GM19099 (cell line): ENCODE data around the gene GULP1.

Source experiments
- POLR2A ChIP-seq: IDR thresholded peaks from 3 replicates; pipeline ENCODE4 v1.6.1; 2011; ENCODE audit warnings: low read depth; ENCODE audit not compliant: insufficient read length; ENCODE audit errors: extremely low read depth

Gene GULP1

DNA sequence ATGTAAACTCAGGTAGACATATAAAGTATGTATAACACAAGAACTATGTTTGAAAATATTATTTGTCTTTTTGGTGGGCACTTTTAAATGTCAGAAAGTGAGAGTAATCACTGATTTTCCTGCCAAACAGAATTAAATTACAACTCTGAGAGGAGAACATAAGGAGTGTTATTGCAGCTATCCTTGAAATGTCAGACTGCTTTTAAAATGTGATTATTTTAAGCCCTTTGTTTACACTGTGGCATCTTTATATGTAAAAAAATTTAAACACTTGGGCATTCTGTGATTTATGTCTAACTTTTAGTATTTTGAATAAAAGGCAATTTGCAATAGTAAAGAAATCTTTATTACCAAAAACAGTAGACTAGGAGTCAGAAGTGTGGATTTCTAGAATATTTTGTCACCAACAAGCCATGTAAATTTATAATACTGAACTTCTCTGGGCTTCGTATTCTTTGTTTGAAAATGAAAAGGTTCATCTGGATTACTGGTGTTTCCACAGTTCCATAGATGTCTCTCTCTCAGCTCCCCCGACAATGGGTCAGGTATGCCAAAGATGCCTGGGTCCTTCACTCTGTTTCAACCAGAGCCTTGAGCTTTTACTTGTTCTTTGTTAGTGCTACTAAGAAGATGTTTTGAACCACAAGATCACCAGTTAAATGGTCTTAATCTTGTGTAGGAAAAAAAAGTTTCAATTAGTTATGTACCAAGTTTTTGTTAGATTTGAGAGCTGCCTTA lies 38.8 kb downstream of the GULP1 start:
- TF ChIP-seq POLR2A: no peak

DNA sequence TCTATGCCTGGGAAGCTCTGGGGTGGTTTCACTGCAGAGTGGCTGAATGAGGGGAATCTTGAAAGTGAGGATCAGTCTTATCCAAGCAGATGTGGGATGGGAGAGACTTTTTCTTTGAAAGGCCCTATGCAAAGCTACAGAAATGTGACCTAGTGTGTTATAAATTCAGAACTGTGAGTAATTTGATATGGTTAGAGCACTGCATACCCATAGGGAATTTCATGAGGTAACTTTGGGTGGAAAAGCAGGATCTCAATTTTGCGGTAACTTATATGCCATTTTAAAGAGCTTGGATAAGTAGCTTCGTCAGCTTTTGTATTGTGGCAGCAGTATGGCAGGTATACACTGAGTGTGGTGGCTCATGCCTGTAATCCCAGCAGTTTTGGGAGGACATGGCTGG lies 40.9 kb downstream of the GULP1 start:
- TF ChIP-seq POLR2A: no peak

DNA sequence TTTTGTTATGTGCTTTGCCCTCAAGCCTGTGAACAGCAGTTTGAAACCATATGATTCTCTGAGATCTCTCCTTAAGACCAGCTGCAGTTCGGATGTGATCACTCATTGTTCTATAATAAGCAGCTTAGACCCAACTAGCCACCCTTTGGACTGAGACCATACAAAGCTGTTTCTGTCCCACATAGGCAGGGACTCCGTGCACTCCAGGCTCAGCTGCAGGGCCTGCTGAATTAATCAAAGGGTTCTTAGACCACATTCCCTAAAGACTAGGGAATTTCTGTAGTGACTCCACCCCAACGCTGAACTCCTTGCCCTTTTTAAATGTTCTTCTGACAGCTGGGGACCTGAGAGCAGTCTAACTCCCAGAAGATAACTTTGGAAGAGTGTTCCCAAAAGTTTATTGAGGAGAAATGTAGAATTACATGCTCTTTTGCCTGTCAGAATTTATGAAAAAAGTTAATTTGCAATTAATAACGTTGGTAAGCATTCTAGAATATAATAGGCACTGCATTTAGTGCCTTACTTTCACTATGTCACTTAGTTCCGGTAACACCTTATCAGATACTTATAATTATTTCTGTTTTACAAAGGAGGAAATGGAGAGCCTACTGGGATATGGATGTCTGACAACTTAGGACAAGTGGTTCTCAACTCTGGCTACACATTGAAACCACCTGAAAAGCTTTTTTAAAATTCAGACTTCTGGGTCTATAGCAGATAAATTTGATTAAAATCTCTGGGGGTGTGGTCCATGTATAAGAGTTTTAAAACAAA lies 42.3 kb downstream of the GULP1 start:
- TF ChIP-seq POLR2A: no peak

DNA sequence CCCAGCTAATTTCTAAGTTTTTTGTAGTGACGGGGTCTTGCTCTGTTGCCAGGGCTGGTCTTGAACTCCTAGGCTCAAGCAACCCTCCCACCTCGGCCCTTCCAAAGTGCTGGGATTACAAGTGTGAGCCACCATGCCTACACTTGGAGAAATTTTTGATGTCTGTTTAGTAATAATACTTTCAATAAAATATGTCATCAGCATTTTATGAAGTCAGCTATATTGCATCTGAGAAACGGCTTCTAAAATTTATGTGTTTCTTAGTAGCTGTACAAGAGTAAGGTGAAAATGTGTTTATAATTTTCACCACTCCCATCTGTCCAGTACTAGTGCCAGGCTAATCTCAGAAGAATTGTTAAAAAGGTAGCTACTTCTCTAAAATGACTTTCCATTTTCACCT lies 46.8 kb downstream of the GULP1 start:
- no peak for TF ChIP-seq POLR2A

DNA sequence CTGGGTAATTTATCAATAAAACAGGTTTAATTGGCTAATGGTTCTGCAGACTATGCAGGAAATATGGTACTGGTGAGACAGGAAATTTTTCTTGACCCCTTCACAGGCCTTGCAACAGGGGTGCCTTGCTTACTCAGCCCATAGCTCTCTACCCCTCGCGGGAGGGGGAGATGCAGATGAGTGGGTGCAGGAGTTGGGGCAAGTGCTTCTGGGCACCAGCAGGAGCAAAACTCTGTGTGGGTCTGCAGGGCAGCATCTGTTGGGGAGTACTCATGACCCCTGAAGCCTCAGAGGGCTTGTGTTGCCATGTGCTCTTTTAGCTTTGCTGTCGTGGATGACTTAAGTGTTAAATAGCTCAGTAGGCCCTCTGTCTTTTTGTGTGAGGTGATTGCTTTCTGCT lies 48.6 kb downstream of the GULP1 start:
- no peak for TF ChIP-seq POLR2A

DNA sequence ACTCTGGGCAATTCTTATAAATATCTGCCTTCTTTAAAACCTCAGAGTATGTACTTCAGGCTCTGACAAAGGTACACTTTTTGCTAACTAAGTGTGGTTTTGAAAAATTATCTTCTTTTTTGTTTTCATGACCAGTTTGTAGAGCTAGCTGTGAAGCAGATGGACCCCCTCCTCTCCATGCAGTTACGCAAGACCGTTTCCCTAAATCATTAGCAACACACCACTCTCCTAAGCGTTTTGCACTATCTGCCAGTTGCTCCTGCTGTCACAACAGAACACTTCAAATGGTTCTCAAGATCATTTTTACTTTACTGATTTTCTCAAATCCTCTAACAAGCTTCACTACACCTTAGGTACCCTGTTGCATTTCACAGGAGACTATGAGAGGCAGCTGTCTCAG lies 53.3 kb downstream of the GULP1 start:
- TF ChIP-seq POLR2A: no peak

DNA sequence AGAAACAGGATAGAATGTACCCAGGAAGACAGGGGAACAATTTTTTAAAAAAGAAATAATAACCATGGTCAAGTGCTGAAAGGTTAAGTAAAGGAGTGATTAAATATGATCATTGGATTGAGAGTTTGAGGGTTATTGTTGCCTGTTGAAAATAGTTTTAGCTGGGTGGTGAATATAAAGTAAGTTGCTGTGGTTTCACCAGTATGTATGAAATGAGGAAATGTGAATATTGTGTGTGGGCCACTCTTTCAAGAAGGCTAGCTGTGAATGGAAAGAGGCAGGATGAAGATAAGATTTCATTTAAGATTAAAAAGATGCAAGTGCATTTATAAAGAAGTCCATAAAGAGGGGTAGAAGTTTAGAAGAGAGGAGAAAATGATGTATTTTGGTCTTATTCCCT lies 53.8 kb downstream of the GULP1 start:
- no peak for TF ChIP-seq POLR2A

DNA sequence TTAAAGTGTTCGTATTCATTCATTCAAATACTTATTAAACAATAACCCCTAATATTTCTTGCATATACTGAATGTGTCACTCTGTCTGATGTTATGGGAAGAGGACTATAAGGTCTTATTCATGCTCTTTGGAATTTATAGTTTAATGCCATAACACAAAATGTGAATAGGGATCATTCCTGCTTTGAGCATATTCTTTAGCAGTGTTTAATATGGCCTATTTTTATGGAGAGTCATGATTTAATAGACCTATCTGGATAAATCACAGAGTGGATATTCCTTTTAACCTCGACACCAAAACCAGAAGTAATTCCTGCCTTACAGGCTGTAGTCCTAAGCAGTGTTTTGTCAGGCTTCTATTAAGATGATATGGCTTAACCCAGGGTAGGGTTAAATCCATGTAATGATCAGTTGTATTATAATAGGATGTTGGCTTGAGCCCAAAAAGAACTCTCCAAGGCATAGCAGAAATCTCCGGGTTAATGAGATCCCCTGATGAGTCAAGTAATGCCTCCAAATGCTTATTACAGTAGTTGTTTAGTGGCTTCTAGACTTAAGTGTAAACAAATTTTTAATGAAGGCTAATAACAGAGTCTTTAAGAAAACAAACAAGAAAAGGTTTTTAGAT lies 54.3 kb downstream of the GULP1 start:
- no peak for TF ChIP-seq POLR2A

DNA sequence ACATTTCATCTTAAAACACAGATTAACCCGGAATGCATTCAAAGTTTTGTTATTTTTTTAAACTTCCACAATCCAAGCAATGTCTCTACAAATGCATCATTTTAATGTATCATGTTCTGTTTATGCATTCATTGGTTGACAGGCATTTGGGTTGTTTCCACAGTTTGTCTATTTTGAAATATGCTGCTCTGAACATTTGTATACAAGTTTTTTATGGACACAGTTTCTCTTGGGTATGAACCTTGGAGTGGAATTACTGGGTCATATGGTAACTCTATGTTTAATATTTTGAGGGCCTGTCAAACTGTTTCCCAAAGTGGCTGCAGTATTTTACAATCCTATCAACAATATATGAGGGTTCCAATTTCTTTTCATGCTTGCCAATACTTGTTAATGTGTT lies 57.3 kb downstream of the GULP1 start:
- no peak for TF ChIP-seq POLR2A

DNA sequence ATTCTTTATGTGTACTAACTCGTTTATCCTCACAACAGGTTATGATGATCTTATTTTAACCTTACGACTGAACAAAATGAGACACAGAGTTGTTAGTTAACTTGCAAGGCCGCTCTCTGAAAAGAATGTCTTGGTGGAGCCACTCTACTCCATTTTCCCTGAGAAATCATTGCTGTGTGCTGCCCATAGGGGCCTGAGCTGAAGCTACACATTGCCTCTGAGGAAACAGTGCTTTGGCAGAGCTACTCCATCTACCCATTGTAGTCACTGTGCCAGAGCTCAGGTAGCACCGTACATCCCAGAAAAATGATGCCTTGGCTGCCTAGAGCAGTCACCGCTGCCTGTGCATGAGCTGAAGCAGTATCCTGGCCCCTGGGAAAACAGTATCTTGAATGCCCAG lies 61.6 kb downstream of the GULP1 start:
- TF ChIP-seq POLR2A: no peak

DNA sequence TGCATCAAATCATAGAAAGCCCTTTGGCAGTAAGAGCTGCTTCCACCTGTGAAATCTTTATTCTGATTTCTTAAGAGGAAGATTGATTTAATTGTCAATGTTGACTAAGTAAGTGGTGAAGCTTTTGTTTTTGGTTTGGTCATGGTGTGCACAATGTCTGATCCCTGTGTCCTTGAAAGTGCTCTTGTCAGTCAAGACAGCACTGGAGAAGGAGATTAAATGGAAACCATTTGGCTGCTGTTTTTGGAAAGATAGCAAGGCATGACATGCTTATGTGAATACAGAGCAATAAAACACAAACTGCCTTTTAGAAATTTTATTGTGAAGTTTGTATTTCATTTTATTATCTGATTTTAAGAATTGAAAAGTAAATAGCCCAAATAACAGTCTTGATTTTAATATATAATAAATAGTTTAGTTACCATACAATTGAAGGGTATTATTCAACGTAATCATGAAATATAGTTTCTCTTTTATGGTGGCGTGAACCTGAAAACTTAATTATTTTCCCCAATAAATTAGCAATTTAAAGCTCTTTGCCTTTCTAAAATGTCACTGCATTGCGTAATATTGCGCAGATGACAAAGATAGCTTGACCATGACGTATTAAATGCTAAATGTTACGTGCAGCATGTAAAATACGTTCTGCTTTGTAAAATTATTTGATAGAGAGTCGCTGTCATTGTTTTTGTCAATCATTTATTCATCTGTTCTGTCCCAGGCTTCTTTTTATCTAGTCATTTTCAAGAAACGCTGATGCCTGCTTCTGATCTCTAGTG lies 69.0 kb downstream of the GULP1 start:
- TF ChIP-seq POLR2A: no peak

DNA sequence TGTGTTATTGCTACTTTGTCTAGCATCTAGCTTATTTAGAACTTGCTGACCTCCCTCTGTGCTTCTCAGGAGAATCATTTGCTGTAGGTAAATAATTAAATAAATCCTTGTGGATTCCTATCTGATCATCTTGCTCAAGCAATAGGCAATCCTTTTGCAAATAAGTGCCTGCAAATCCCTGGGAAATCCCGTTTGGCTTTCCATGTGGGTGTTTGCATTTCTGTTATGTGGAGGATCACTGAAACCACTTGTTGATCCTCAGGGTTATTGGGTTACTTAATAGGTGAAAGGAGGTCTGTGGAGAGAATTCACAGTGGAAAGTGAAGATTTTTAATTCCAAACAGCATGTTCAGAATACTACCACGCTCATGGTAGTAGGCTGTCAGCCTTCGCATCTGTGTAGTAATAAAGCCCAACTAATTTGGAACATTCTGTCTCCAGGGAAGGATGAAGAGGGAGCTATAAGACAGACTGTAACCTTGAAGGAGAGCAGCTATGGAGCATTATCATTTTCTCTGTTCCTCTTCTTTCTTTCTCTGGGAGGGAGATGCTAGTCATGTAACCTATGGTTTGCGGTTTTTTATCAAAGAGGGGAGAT lies 72.5 kb downstream of the GULP1 start:
- TF ChIP-seq POLR2A: no peak

DNA sequence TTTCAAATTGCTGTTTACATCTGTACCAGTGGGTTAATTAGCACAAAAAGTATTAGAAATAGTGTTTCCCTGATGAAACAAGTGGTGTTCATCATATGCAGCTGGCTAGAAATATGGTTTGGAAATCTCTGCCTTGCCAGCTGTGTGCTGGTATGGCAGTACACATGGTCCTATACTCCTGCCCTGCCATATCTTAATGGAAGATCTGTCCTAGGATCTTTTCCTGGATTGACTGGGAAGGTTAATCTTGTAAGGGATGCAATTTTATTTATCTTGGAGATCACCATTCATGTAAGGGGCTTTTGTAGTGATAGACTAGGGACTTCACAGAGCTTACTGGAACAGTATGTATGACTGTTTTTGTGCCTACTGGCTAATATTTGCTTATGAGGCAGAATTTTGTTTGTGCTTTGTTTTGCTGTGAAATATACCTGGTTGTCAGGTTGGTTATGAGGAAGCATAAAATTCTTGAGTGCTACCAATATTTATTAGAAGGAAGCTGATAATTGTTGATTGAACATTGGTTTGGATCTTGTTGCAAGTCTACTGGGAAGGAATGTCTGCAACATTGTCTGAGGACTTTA lies 73.5 kb downstream of the GULP1 start:
- TF ChIP-seq POLR2A: no peak

DNA sequence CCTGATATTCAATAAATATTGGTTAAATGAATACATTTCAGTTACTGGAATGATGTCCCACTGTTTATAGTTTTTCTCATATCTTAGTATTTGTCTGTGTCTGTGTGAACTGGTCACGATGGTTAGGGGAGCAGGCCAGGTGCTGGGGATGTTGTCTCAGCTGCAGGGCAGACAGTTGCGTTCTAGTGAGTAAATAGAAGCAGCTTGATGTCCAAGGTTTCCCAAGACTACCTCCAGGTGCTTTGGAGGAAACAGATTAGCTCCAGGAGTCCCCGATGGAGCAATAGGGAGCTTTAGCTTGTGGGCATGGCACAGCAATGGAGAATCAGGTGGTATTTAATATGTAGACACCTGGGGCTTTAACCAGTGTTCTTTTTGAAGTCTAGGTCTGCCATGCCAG lies 75.5 kb downstream of the GULP1 start:
- TF ChIP-seq POLR2A: no peak
